Measurements from ENCODE around the gene DYNC1LI2.

DYNC1LI2 gene

DNA sequence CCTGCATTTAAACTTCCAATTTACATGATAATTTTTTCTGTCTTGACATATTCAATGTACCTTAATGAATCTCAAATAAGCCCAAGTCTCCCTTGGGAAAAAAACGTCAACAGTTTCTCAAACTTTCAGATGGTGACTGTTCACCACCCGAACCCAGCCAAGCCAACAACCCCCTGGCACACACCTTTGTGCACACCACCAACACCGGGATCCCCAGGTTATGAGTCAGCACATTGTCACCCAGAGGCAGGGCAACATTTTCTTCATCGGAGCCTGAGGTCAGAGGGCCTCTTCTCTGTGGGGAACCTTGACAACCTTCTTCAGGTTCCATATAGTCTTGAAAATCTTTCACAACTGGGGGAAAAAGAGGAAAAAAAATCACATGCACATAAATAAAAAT, 15.5 kb downstream of the DYNC1LI2 start:
- no peak for DNase-seq

DNA sequence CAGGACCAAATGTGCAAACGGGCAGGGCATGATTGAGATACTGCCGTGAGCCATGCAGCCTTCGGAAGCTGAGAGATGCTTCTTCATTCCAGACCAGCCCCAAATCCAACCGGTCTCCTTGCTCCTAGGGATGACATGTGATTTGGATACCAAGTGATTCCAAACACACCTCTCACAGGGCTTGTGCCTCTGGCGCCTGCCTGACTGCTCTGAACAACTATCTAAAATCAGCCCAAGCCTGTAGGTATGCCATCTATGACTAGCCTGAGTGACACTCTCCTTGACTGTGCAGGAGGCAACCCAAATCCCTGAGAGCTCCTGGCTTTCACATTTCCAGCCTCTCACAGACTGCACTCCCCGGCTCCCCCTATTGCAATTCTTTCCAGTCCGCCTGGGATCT, 20.3 kb downstream of the DYNC1LI2 start:
- DNase-seq, result no peak

DNA sequence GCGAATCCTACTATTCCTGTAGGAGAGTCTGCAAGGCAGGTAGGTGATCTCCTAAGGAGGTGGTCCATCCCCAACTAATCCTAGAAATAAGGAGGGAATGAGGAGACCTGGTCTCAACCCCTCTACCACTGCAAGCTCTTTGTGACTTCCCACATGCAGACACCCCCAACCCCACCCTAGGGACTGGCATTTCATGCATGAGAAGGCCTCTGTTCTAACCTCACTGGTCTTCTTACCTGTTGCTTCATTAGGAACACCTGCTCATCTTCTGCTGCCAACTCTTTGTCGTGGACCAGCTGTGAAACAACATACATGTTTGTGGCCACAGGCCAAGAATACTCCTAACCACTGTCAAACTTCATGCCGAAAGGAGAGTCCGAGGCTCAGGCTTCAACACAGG, 22.6 kb downstream of the DYNC1LI2 start:
- DNase-seq, result no peak

DNA sequence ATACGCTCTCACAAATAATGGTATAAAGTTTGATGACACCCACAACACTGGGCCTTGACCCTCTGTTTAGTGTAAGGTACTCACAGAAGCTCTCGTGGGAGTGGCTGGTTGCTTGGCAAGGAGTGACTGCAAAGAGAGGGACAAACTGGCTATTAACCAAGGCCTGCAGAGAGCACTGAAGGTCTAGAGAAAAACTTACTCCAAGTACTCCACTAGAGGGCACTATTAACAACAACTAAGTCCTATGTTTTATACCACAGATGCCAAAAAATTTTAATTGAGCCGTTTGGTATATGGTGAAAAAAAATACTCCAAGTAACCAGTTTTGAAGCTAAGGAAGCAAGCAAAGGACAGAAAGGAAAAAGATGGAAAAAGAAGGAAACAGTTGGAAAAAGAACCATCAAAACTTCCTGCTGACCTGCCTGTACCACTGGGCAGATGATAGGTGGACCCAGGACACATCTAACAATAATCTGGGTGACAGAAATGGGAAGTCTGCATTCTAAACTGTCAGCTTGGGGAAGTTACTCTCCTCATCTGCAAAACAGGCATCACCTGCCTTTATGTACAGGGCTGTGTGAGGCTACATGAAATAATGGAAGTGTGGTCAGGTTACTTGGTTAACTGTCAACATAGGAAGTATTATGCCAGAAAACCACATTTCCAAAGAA, 23.2 kb downstream of the DYNC1LI2 start:
- DNase-seq, result no peak

DNA sequence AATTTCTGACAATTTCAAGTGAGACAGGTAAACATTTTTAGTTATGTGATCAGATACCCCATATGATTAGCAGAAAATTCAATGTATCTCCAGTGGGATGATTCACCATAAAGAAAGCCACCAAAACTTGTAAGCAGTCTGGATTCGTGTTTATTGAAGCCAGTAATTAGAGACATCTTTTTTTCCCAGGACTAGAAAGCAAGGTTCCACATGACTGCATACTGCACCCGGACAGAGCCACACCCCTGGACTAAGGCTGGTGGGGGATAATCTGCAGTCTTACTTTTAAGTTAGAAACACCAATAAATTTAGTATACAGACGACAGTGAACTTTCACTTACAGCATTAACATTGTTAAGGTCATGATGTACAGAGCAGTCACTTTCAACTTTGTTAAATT, 30.6 kb downstream of the DYNC1LI2 start:
- DNase-seq, result no peak

DNA sequence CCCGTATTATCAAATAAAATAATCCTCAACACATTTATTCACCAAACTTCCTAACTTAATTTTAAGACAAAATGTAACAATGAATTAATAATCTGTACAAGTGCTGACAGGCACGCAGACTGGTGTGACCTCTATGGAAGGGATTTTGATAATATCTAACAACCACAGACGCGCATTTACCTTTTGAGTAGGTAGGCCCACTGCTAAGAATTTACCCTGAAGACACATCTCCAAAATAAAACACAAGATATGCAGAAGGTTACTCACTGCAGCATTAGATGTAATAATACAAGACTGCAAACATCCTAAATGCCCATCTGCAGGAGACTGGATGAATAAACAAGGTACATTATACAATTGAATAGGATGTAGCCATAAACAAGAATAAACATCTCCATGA, 32.2 kb downstream of the DYNC1LI2 start:
- no peak for DNase-seq

DNA sequence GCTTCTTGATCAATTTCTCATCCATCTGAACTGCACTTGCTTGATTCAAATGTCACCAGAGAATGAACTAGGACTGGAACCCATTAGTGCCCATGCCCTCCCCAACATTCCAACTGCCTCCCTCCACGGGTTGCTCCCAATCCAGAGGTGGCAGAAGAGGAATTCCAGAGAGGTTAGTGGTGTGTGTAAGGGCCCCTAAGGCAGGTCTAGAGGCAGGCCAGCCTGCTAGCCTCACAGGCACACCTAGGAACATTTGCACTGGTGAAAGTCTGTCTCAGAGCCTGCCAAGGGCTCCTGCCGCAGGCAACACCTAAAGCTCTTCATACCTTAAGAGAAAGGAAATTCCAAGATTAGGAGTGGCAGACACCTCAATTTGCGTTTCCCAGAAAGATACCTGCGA, 33.6 kb downstream of the DYNC1LI2 start:
- DNase-seq, result no peak

DNA sequence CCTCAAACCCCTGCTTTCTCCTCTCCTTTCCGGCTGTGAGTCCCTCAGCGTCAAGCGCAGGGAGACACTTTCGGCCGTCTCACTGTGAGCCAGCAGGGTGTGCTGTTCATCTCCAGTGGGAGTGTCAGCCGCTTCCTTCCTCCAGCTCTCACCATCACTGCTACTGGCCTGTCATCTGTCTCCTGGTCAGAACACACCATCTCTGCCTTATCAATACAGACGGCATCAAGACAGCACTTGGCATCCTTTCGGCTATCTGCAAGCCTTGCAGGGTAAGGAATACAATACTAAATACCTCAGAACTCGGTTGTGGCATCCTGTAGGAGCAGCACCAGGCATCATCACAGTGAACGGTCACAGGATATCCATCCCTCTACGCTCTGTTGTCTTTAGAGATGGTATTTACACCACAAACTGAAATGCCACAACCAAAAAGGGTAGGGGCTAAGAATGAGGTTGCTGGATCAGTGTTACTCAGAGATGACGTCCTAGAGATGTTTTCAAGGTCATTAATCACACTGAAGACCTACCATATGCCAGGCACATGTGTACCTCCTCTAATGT, 34.2 kb downstream of the DYNC1LI2 start:
- DNase-seq, result no peak

DNA sequence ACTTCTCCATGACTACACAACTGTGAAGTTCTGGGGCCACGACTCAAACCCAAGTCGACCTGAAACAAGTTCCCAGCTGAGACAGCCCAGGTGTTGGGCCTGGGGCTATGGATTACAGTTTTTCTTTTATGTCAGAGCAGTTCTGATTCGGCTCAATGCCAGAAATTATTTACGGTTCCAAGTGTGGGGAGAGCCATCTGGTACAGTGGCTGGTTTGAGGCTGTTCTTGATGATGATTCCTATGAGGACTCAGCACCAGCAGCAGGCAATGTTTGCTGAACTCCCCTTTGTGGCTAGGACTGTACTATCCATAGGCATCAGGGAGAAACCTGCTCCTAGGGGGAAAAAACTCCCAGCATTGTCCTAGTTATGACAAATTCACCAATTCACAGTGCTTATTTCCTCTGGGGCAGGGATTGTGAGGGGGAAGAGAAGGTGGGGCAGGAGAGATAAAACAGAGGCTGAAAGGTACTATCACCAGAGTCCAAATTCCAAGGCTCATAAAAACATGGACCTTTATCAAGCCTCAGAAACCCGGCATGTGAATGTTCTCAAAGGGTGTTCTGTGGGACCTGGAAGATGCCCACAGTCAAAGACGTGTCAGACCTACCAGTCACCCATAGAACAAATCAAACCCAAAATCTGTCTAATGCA, 36.6 kb downstream of the DYNC1LI2 start:
- DNase-seq, result no peak

DNA sequence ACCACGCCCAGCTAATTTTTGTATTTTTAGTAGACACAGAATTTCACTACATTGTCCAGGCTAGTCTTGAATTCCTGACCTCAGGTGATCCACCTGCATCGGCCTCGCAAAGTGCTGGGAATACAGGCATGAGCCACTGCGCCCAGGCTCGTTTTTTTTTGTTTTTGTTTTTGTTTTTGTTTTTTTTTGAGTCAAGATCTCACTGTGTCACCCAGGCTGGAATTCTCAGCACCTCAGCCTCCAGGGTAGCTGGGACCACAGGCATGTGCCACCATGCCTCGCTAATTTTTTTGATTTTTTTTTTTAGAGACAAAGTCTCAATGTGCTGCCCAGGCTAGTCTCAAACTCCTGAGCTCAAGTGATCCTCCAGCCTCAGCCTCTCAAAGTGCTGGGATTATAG, 37.3 kb downstream of the DYNC1LI2 start:
- DNase-seq, result no peak

DNA sequence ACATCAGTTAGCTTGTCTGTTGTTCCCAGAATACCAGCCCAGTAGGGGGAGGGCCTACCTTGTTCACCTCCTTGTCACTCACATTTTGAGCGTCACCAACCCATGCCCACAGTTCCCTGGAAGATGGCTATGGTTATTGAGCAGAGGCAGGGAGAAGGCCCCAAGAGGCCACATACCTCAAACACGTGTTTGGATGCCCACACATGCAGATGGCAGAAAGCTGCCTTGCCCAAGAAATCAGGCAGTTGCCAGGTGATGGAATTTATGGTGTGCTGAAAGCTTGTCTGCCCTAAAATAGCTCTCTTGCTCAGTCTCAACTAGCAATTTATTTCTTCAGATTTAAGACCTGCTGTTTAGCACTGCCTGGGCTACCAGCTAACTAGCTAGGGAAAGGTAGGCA, 38.3 kb downstream of the DYNC1LI2 start:
- no peak for DNase-seq

DNA sequence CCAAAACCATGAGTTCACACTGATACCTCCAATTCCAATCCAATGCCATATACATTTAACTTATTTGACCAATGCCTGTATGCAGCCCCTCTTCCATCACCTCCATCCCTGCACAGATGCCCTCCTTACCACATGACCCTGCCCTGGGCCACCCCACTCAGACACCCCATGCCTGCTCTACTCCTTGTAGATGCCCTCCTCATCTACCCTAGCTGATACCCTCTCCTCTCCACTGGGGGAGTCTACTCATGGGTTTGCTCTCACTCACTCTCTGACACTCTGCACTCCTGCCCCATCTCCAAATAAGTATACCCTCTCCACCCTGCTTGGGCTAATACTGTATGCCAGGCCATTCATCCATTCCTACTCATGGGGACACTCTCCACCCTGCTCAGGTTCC, 38.9 kb downstream of the DYNC1LI2 start:
- no peak for DNase-seq

DNA sequence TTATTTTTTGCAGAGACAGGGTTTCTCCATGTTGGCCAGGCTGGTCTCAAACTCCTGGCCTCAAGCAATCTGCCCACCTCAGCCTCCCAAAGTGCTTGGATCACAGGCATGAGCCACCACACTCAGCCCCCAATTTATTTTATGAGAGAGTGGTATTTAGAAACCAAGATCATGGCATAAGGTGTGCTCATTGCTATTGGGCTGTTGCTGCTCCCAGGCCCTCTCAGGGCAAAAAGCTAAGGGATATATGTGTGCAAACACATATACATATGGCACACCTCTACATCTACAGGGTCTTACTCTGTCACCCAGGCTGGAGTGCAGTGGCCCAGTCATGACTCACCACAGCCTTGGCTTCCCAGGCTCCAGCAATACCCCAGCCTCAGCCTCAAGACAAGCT, 39.8 kb downstream of the DYNC1LI2 start:
- DNase-seq, result no peak

DNA sequence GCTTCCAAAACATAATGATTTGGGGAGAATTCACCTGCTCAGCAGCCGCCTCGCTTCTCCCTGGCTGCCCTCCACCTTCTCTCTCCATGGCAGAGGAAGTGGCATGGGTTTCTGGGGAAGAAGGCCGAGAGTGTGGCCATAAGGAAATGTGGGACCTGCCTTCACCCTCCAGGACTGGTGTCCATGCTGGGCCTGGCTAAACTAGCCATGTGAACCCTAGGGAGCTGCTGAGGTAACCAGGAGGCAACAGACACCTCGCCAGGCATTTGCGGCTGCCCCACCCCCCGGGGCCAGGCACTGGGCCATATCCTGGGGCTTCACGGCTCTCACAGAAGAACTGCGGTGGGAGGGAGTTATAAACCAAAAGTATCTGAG, 44.9 kb downstream of the DYNC1LI2 start:
- DNase-seq, result no peak

DNA sequence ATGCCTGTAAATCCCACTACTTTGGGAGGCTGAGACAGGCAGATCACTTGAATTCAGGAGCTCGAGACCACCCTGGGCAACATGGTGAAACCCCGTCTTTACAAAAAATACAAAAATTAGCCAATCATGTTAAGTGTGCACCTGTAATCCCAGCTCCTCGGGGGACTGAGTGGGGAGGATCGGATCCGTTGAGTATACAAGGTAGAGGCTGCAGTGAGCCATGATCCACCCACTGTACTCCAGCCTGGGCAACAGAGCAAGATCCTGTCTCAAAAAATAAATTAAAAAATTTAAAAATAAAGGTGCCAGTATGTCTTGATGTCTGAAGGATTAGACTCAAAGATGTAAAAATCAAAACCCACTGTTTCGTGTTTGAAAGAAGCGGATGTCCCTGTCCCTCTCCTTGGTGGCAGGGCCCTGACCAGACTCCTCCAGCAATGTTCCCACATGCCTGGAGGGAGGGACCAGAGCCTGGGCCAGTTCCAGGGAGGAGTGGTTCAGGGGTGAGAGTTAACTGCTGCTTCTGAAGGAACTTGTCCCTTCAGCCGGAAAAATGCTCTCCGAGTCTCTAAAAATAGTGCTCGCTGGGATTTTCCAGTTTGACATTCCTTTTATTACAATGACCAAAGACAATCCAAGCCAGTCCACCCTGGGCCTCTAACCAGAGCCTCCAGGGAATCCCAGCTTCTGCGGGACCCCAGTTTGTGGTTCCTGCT, 45.5 kb downstream of the DYNC1LI2 start:
- DNase-seq, result no peak

DNA sequence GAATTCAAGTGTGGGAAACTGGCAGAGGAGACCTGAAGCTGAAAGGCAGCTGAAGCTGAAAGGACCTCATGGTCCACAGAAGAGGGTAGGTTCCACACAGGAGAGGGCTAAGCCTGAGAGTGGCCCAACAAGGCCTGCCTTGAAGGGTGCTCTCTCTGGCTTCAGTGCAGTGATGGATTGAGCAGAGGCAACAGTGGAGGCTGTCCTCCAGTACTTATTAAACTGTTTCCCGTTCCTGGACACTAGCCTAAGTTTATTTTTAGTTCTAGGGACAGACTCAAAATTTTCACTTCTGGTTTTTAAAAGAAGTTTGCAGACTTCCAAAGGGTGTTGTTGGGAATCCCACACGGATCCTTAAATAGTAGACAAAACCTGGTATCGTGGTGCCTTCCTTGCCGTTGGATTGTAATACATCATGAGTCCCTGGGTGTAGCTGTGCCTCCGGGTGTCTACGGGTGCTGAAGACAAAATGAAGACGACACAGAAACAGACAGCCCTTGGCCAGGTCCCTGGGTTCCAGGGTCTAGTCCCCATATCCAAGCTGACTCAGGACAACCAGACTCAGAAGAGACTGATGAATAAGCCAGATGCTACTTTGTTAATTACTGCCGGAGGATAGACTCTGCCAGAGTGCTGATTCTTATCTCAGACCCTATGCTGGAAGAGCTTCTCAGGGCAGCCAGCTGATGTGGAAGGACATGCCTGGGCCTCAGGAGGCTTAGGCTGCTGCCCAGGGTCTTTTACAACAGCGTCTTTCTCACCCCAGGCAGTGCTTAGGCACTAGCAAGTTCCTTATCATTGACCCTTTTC, 47.8 kb downstream of the DYNC1LI2 start:
- DNase-seq, result no peak

DNA sequence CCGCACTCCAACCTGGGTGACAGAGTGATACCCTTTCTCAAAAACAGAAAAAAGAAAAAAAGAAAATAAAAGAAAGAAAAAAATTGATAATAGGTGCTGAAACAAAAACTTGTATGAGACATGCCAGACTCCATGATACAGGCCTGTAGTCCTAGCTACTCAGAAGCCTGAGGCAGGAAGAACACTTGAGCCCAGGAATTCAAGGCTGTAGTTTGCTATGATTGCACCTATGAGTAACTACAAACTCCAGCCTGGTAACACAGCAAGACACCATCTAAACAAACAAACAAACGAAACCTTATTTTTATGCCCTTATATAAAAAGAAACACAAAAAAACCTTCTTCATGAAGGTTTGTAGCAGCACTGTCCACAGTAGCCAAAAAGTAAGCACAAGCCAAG, 49.9 kb downstream of the DYNC1LI2 start:
- no peak for DNase-seq

DNA sequence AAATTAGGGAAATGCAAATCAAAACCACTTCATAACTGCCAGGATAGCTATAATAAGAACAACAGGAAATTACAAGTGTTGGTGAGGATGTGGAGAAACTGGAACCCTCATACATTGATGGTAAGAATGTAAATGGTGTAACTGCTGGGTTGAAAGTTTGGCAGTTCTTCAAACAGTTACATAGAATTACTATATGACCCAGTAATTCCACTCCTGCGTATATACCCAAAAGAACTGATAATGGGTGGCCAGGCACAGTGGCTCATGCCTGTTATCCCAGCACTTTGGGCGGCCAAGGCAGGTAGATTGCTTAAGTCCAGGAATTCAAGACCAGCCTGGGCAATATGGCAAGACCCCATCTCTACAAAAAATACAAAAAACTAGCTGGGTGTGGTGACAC, 50.4 kb downstream of the DYNC1LI2 start:
- no peak for DNase-seq

DNA sequence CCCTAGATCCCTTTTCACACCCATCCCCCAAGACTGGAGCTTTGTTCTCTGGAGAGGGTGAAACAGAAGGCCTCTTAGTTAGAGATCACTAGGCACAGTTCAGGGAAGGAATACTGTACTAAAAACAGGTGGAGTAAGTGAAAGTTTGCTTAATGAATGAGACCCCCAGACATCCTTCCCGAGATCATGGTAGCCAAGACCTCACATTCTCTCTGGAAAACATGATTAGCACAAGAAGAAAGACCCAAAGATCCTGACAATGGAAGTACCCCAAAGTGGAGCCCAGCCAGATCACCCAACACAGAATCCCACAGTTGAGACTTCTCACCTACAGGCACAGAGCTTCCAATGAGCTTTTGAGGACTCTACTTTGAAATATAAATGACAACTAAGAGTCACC, 51.5 kb downstream of the DYNC1LI2 start:
- DNase-seq, result no peak

DNA sequence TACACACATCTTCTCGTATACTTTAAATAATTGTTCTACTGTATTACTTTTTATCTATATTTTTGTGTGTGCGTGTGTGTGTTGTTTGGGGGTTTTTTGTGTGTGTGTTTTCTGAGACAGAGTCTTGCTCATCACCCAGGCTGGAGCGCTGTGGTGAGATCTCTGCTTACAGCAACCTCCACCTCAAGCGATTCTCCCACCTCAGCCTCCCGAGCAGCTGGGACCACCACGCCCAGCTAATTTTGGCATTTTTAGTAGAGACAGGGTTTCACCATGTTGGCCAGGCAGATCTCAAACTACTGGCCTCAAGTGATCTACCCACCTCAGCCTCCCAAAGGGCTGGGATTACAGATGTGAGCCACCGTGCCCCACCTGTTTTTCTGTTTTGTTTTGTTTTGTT, 53.4 kb downstream of the DYNC1LI2 start:
- DNase-seq, result no peak

DNA sequence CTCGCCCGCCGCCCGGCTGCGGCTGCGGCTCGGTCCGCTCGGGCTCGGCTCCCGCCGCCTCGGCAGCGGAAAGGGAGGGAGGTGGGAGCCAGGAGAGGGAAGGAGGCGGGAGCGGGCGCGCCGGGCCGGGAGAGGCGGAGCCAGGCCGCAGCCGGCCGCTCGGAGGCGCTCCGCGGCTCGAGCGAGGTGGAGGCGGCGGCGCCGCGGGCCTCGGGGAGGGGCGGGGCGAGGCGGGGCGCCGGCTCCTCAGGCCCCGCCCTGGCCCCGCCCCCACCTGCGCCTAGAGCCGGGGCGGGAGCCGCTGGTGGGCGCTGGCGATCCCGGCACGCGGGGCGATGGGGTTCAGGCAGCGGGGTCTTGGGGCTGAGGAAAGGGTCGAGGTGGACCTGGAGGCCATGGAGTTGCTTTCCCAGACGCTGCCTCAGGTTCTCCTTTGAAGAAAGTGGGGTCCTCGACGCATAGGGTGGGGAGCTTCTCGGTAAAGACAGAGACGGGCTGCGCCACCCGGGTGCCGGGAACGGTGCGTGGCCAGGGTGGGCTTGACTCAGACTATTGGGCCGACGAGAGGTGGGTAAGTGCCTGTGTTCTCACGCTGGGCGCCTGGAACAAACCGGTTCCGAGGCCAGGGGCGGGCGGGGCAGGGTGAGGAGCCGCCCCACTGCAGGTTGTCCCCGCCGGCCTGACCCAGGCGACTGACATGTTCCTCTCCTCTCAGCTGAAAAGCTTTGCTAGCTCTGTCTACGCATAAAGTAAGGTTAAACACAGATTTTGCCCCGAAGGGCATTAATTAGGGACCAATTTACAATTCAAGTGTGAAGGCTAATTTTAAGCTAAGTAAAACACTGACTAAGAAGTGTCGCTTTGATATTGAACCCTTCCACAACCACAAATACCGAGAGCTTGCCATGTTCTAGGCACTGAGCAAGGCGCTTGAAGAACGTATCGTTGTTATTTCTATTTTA, 54.5 kb downstream of the DYNC1LI2 start, which contains the start of gene CMTM4:
CMTM4 (minus strand) TSS at position 75 of the 962 bp plus-strand sequence. CDS start 218 bp downstream, outside the sequence.
- peak; percentile 13 to 72 (median 40) for DNase-seq
